ENCODE results near the gene ING5. TPM values are rescaled to one million over a fixed set of nuclear protein-coding genes. Genes with fewer than 3 reads are reported as not detected.
"Not testable (repeated sequence)": the region's sequence is repeated elsewhere in the genome, so short reads cannot be mapped to it uniquely, and the experiment has no call there.

The ING5 gene
- total RNA-seq, 1 donor from 2014 or later, result 19.7 TPM

DNA sequence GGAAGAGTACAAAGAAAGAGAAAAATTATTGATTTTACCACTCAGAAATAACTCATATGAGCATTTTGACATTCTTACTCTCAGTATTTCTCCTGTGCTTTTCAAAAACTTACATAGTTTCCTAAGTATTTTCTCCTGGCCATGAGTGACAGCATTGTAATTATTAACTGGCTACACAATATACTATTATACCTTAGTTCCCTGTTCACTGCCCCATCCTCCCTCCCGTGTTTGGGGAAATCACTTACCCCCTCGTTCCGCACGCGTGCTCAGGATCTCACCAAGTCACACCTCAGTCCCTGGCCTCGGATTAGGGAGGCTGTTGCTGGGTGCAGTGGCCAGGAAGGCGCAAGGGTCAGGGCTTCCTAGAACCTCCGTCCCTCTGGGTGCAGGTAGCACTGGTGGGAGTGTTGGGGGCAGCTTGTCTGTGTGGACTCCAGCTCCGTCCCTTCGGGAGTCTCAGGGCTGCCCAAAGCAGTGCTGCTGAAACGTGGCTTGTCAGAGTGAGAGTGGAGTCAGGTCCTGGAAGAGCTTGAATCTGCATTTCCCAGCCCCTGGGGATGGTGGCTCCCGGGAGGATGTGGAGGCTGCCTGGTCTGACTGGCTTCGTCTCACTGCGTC, 41.1 kb upstream of the ING5 start:
- no peak overlapping the region for H3K4me3 ChIP-seq (ENCODE audit: low read depth, low read length)
- DNase-seq (ENCODE audit: low read depth) (no peak), FAIRE-seq (no peak)
- peaks cover 14% of the 10 kb centered on the region for H3K36me3 ChIP-seq (ENCODE audit: control insufficient read depth, insufficient read depth, low read length)
- H3K27me3 ChIP-seq (ENCODE audit: control insufficient read depth, insufficient read depth, low read length), result no peaks in the 10 kb centered on the region
- no peak for TF ChIP-seq CTCF (IDR thresholded peaks at IDR 0.05; ENCODE audit: insufficient read depth, low read length, severe bottlenecking)

GRCh38 chr2:241662731-241663130, 39.1 kb upstream of the ING5 start:
- not testable (repeated sequence) for H3K27me3 ChIP-seq (ENCODE audit: control insufficient read depth, insufficient read depth, low read length); DNase-seq (ENCODE audit: low read depth); H3K4me3 ChIP-seq (ENCODE audit: low read depth, low read length); FAIRE-seq
- peaks cover 23% of the 10 kb centered on the region for H3K36me3 ChIP-seq (ENCODE audit: control insufficient read depth, insufficient read depth, low read length)

GRCh38 chr2:241665731-241666440, 36.0 kb upstream of the ING5 start:
- H3K27me3 ChIP-seq (ENCODE audit: control insufficient read depth, insufficient read depth, low read length), result no peaks in the 10 kb centered on the region
- peaks cover 21% of the 10 kb centered on the region for H3K36me3 ChIP-seq (ENCODE audit: control insufficient read depth, insufficient read depth, low read length)
- DNase-seq (ENCODE audit: low read depth) (no peak), FAIRE-seq (no peak)
- TF ChIP-seq CTCF (IDR thresholded peaks at IDR 0.05; ENCODE audit: insufficient read depth, low read length, severe bottlenecking), result no peak
- H3K4me3 ChIP-seq (ENCODE audit: low read depth, low read length), result no peak overlapping the region

GRCh38 chr2:241666627-241667400, 35.0 kb upstream of the ING5 start:
- DNase-seq (ENCODE audit: low read depth) (no peak), FAIRE-seq (no peak)
- TF ChIP-seq CTCF (IDR thresholded peaks at IDR 0.05; ENCODE audit: insufficient read depth, low read length, severe bottlenecking), result no peak
- Histone ChIP-seq H3K36me3 (ENCODE audit: control insufficient read depth, insufficient read depth, low read length) (peaks cover 26% of the 10 kb centered on the region), H3K4me3 (ENCODE audit: low read depth, low read length) (no peak overlapping the region), H3K27me3 (ENCODE audit: control insufficient read depth, insufficient read depth, low read length) (no peaks in the 10 kb centered on the region)

DNA sequence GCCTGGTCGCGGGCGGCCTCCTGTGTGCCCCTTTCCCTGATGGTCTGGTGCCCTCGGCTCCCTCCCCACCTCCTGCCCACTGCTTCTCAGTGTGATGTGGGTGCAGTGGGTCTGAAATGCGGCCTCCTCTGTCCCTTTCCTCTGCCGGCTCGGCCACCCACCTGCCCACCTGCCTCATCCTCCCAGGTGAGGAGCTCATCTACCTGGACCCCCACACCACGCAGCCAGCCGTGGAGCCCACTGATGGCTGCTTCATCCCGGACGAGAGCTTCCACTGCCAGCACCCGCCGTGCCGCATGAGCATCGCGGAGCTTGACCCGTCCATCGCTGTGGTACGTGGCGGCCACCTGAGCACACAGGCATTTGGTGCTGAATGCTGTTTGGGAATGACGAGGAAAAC, 33.5 kb upstream of the ING5 start:
- no peak for TF ChIP-seq CTCF (IDR thresholded peaks at IDR 0.05; ENCODE audit: insufficient read depth, low read length, severe bottlenecking)
- DNase-seq (ENCODE audit: low read depth), result no peak
- FAIRE-seq, result no peak
- Histone ChIP-seq H3K27me3 (ENCODE audit: control insufficient read depth, insufficient read depth, low read length) (no peaks in the 10 kb centered on the region), H3K4me3 (ENCODE audit: low read depth, low read length) (no peak overlapping the region), H3K36me3 (ENCODE audit: control insufficient read depth, insufficient read depth, low read length) (peaks cover 27% of the 10 kb centered on the region)

DNA sequence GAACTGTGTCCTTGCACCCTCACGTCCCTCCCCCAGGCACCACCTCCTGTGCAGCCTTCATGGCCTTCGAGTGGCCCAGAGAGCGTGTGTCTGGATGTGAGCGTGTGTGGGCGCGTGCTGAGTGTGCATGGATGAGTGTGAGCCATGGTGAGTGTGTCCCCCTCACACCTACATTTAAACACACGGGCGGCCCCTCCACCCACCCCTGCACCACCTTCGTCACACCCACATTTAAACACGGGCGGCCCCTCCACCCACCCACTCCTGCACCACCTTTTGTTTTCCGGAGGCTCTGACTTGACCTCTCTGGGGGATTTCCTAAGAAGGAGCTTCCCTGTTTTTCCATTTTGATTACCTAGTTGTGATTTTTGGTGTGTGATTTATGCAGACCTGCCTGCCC, 33.0 kb upstream of the ING5 start:
- no peak for DNase-seq (ENCODE audit: low read depth)
- TF ChIP-seq CTCF (IDR thresholded peaks at IDR 0.05; ENCODE audit: insufficient read depth, low read length, severe bottlenecking), result no peak
- no peak for FAIRE-seq
- Histone ChIP-seq H3K36me3 (ENCODE audit: control insufficient read depth, insufficient read depth, low read length) (peaks cover 27% of the 10 kb centered on the region), H3K27me3 (ENCODE audit: control insufficient read depth, insufficient read depth, low read length) (no peaks in the 10 kb centered on the region), H3K4me3 (ENCODE audit: low read depth, low read length) (no peak overlapping the region)

Data from bronchial epithelial cell (primary cell).